ENCODE results near the gene PDPN. TPM values are rescaled to one million over a fixed set of nuclear protein-coding genes. Genes with fewer than 3 reads are reported as not detected.
"Not testable (repeated sequence)": the region's sequence is repeated elsewhere in the genome, so short reads cannot be mapped to it uniquely, and the experiment has no call there.

PDPN gene
- total RNA-seq (2014; rRNA removed; shearing (Covaris generic); ENCODE audit: low replicate concordance), result not detected in 2 replicates

DNA sequence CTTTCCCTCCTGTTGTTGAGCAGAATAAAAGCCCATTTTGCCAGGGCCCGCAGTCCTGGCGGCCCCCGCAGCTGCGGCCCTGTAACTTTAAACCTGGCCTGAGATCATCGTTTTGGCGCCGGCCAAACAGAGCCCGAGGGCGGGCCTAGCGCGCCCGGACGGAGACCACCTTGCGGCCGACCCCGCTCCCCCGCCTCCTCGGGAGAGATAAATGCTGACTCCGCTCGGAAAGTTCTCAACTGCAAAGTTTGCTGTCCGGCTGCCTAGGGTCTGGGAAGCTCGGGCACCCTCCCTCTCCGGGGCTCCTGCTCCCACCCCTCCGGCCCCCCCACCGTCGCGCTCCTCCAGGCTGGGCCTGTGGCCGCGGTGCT is at the start of gene PDPN:
PDPN (plus strand) TSS at position 238 of the 371 bp plus-strand sequence. CDS start 202 bp downstream, outside the sequence.
- in situ Hi-C loops (cut with HindIII; ENCODE audit: low pct_unique_long_range_greater_than_20kb, low sequenced_read_pairs), result no loop called here
- no peak for DNase-seq (ENCODE audit: low read depth)

DNA sequence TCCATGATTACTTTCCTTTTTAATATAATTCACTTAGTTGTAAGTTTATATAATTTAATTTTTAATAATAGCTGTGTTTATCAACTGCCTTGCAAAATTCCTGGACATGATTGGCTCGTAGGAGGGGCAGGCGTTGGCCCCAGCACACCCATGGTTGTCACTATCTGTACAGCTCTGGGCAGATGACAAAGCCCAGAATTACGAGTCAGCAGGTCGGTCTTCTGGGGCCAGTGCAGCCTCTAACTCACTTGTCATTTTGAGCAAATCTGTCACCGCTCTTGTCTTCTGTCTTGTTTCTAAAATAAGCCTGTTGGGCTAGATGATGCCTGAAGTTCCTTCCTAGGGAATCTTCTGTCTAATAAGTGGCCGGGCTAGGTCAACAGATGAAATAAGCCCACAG is 48.4 kb upstream of the PDPN start:
- in situ Hi-C loops (cut with HindIII; ENCODE audit: low pct_unique_long_range_greater_than_20kb, low sequenced_read_pairs), result no loop called here
- DNase-seq (ENCODE audit: low read depth), result no peak

GRCh38 chr1:13536571-13536970 is 47.1 kb upstream of the PDPN start:
- in situ Hi-C loops (cut with HindIII; ENCODE audit: low pct_unique_long_range_greater_than_20kb, low sequenced_read_pairs), result no loop called here
- DNase-seq (ENCODE audit: low read depth), result peak; percentile 57

DNA sequence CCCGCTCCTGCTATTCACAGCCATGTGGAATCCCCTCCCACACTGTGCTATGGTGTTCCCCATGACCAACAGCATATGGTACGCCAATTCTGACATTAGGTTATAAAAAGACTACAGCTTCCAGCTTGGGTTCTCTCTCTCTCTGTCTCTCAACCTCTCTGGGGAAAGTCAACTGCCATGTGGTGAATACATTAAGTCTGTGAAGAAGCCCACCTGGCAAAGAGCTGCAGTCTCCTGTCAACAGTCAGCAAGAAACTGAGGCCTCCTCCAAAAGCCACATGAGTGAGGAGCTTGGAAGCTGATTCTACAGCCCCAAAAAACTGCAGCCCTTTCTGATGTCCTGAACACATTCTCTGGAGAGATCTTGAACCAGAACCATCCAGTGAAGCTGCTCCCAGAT is 44.8 kb upstream of the PDPN start:
- DNase-seq (ENCODE audit: low read depth), result no peak
- in situ Hi-C loops (cut with HindIII; ENCODE audit: low pct_unique_long_range_greater_than_20kb, low sequenced_read_pairs), result no loop called here

DNA sequence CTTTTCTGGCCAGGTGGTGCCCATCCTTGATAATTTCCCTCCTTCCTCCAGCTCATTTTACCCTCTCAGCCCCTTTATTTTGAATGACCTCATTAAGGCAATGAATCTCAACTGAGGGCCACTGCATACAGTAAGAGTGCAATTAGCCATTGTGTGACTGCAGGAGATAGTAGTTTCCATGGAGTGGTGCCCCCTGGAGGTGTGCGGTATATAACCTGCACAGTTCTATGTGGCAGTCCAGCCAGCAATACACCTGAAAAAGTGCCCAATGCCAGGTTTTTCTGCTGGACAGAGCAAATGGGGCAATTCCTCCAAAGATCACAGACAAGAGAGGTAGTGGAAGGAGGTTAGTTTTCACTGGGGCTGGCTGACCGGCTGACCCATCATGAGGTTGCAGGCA is 43.9 kb upstream of the PDPN start:
- in situ Hi-C loops (cut with HindIII; ENCODE audit: low pct_unique_long_range_greater_than_20kb, low sequenced_read_pairs), result no loop called here
- no peak for DNase-seq (ENCODE audit: low read depth)

- in situ Hi-C loops (cut with HindIII; ENCODE audit: low pct_unique_long_range_greater_than_20kb, low sequenced_read_pairs), result no loop called here
- DNase-seq (ENCODE audit: low read depth), result no peak
These were observed 42.8 kb upstream of the PDPN start for GRCh38 chr1:13540866-13541265.

- DNase-seq (ENCODE audit: low read depth), result no peak
- in situ Hi-C loops (cut with HindIII; ENCODE audit: low pct_unique_long_range_greater_than_20kb, low sequenced_read_pairs), result no loop called here
These were observed 42.0 kb upstream of the PDPN start for GRCh38 chr1:13541435-13542215.

GRCh38 chr1:13543451-13544220 is 40.0 kb upstream of the PDPN start:
- in situ Hi-C loops (cut with HindIII; ENCODE audit: low pct_unique_long_range_greater_than_20kb, low sequenced_read_pairs), result no loop called here
- DNase-seq (ENCODE audit: low read depth), result no peak

DNA sequence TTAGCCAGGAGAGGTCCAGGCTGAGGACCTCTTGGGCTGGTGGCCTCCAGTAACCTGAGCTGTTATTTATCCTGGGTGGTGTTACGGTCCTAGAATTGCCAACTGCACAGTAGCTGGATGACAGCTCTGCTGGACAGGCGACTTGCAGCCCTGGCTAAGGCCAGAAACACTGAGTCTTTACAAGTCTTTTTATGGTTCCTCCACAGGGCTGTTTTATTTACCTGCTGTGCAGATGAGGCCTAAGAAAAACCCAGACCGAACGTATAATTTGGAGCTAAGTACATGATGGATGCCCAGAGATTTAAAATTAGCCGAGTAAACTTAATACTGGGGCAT is 39.4 kb upstream of the PDPN start:
- in situ Hi-C loops (cut with HindIII; ENCODE audit: low pct_unique_long_range_greater_than_20kb, low sequenced_read_pairs), result no loop called here
- no peak for DNase-seq (ENCODE audit: low read depth)

GRCh38 chr1:13546791-13547190 is 36.8 kb upstream of the PDPN start:
- in situ Hi-C loops (cut with HindIII; ENCODE audit: low pct_unique_long_range_greater_than_20kb, low sequenced_read_pairs), result no loop called here
- no peak for DNase-seq (ENCODE audit: low read depth)

GRCh38 chr1:13548281-13548680 is 35.4 kb upstream of the PDPN start:
- DNase-seq (ENCODE audit: low read depth), result no peak
- in situ Hi-C loops (cut with HindIII; ENCODE audit: low pct_unique_long_range_greater_than_20kb, low sequenced_read_pairs), result no loop called here

- in situ Hi-C loops (cut with HindIII; ENCODE audit: low pct_unique_long_range_greater_than_20kb, low sequenced_read_pairs), result no loop called here
- no peak for DNase-seq (ENCODE audit: low read depth)
These were observed 34.6 kb upstream of the PDPN start for GRCh38 chr1:13549021-13549420.

- in situ Hi-C loops (cut with HindIII; ENCODE audit: low pct_unique_long_range_greater_than_20kb, low sequenced_read_pairs), result no loop called here
These were observed 34.1 kb upstream of the PDPN start for GRCh38 chr1:13549521-13549920.

GRCh38 chr1:13550663-13551062 is 33.0 kb upstream of the PDPN start:
- in situ Hi-C loops (cut with HindIII; ENCODE audit: low pct_unique_long_range_greater_than_20kb, low sequenced_read_pairs), result no loop called here
- no peak for DNase-seq (ENCODE audit: low read depth)

More at GRCh38 chr1:13549521-13549920, 34.1 kb upstream of the PDPN start:
- no peak for DNase-seq (ENCODE audit: low read depth)

- in situ Hi-C loops (cut with HindIII; ENCODE audit: low pct_unique_long_range_greater_than_20kb, low sequenced_read_pairs), result no loop called here
- DNase-seq (ENCODE audit: low read depth), result no peak
These were observed 28.8 kb upstream of the PDPN start for GRCh38 chr1:13554798-13555197.

DNA sequence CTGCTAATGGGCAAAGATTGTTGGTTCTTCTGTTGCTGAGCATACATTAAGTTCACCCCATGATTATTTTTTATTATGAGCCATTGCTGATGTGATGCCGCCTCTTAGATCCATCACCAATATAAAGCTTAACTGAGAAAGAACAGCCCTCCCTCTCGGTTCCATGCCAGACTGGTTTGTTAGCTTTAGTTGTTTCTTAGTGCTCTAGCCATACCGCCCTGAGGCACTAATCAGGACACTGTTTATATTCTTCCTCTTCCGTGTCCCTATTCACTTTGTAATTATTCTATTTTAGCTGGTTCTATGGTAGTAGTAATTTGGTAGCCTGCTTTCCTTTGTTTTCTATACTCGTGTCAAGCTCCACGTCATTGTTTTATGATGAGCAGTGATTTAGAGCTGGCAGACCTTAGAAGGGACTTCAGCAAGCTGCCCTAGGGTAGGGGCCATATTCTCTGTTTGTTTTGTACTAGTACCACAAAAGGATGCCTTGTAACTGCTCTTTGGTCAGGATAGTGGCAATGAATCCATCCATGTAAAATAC is 27.3 kb upstream of the PDPN start:
- in situ Hi-C loops (cut with HindIII; ENCODE audit: low pct_unique_long_range_greater_than_20kb, low sequenced_read_pairs), result no loop called here

GRCh38 chr1:13560541-13560940 is 23.1 kb upstream of the PDPN start:
- in situ Hi-C loops (cut with HindIII; ENCODE audit: low pct_unique_long_range_greater_than_20kb, low sequenced_read_pairs), result no loop called here
- DNase-seq (ENCODE audit: low read depth), result no peak

More for the DNA sequence above, 27.3 kb upstream of the PDPN start:
- no peak for DNase-seq (ENCODE audit: low read depth)

DNA sequence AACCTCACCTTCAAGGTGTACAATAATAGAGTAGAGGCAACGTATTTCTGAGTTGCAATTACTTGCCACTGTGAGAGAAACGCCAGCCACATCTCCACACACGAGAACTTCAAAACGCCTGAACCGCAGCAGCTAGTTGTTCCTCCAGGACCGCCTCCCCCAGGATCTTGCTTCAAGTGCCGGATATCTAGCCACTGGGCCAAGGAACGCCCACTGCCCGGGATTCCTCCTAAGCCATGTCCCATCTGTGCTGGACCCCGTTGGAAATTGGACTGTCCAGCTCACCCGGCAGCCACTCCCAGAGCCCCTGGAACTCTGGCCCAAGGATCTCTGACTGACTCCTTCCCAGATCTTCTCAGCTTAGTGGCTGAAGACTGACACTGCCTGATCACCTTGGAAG is 20.7 kb upstream of the PDPN start:
- DNase-seq (ENCODE audit: low read depth); in situ Hi-C loops (cut with HindIII; ENCODE audit: low pct_unique_long_range_greater_than_20kb, low sequenced_read_pairs): not testable (repeated sequence)

GRCh38 chr1:13564073-13564472 is 19.6 kb upstream of the PDPN start:
- in situ Hi-C loops (cut with HindIII; ENCODE audit: low pct_unique_long_range_greater_than_20kb, low sequenced_read_pairs), result no loop called here

More at GRCh38 chr1:13564073-13564472, 19.6 kb upstream of the PDPN start:
- no peak for DNase-seq (ENCODE audit: low read depth)

All from Caki2 (cell line).